Measurements from ENCODE around the gene CA5A.

CA5A gene

GRCh38 chr16:87847785-87848675, 88.3 kb downstream of the CA5A start:
- DNase-seq, result no peak

GRCh38 chr16:87847467-87847784, 88.9 kb downstream of the CA5A start:
- no peak for DNase-seq

GRCh38 chr16:87846705-87847466, 89.4 kb downstream of the CA5A start:
- DNase-seq, result no peak

- DNase-seq, result no peak
These were observed 90.3 kb downstream of the CA5A start for GRCh38 chr16:87845807-87846619.

GRCh38 chr16:87845213-87845612, 91.1 kb downstream of the CA5A start:
- DNase-seq, result no peak

GRCh38 chr16:87844809-87845208, 91.5 kb downstream of the CA5A start:
- no peak for DNase-seq

- DNase-seq, result no peak
These were observed 92.1 kb downstream of the CA5A start for GRCh38 chr16:87844120-87844733.

GRCh38 chr16:87843678-87844105, 92.6 kb downstream of the CA5A start:
- DNase-seq, result no peak

GRCh38 chr16:87842209-87842869, 94.0 kb downstream of the CA5A start:
- DNase-seq, result no peak

- DNase-seq, result no peak
These were observed 94.8 kb downstream of the CA5A start for GRCh38 chr16:87841340-87842208.

GRCh38 chr16:87840271-87840978, 95.9 kb downstream of the CA5A start:
- no peak for DNase-seq

GRCh38 chr16:87839542-87840270, 96.6 kb downstream of the CA5A start:
- no peak for DNase-seq

- no peak for DNase-seq
These were observed 97.4 kb downstream of the CA5A start for GRCh38 chr16:87838643-87839541.
